ENCODE measurements around the gene IGF1R. TPM values are rescaled to one million over a fixed set of nuclear protein-coding genes. Genes with fewer than 3 reads are reported as not detected.

Gene IGF1R
- total and polyA plus RNA-seq, 4 experiments from 2014 or later, result 0.45 to 49.2 (median 25.1) TPM

- Mint-ChIP-seq H3K36me3 (no peaks in the 10 kb centered on the region), H3K9me3 (no peaks in the 10 kb centered on the region), H3K27ac (peak overlapping the region in 2 of 7 donors; percentile 4 to 60), H3K4me1 (peaks cover 4 to 33% (median 13%) of the 10 kb centered on the region in 4 donors), H3K27me3 (peaks cover 4 to 7% of the 10 kb centered on the region in 2 donors), H3K4me3 (no peak overlapping the region)
- H3K9me3 ChIP-seq (ENCODE audit: control insufficient read depth in 1 of 2, low read length in 2 of 2), result no peaks in the 10 kb centered on the region
- intact Hi-C loops (cut with micrococcal nuclease), result no loop called here
- H3K27ac ChIP-seq (ENCODE audit: low read depth, low read length), result no peak overlapping the region
- no peak overlapping the region for H3K4me3 ChIP-seq (ENCODE audit: low read length in 2 of 2)
- H3K36me3 ChIP-seq (ENCODE audit: insufficient read depth, low read length), result no peaks in the 10 kb centered on the region
- POLR2A ChIA-PET (ENCODE audit: partially characterized antibody), result interaction anchor here (1.1 to 1.2 kb wide), 2 partner anchors 24 to 142 kb away, joined by 3 read pairs; no protein-coding TSS in a partner anchor
- H3K4me1 ChIP-seq (ENCODE audit: insufficient read depth, low read length), result peaks cover 5% of the 10 kb centered on the region
- no peak for DNase-seq
- CTCF ChIA-PET (ENCODE audit: partially characterized antibody), result interaction anchor here (1.1 to 8.9 kb wide), 2 partner anchors 143 to 188 kb away, joined by 3 to 145 read pairs; no protein-coding TSS in a partner anchor
- no peaks in the 10 kb centered on the region for H3K27me3 ChIP-seq (ENCODE audit: insufficient read depth, low read length)
Measured at GRCh38 chr15:98663045-98663444, 14.7 kb downstream of the IGF1R start.

- no peaks in the 10 kb centered on the region for H3K9me3 ChIP-seq (ENCODE audit: control insufficient read depth in 1 of 2, low read length in 2 of 2)
- H3K4me1 Mint-ChIP-seq, result peaks cover 7 to 38% (median 15%) of the 10 kb centered on the region in 4 donors
- no peaks in the 10 kb centered on the region for H3K27me3 ChIP-seq (ENCODE audit: insufficient read depth, low read length)
- no peak for DNase-seq
- intact Hi-C loops (cut with micrococcal nuclease), result no loop called here
- no peaks in the 10 kb centered on the region for H3K9me3 Mint-ChIP-seq
- H3K36me3 Mint-ChIP-seq, result no peaks in the 10 kb centered on the region
- H3K27ac Mint-ChIP-seq, result no peak overlapping the region
- no peak overlapping the region for H3K4me3 Mint-ChIP-seq
- H3K27ac ChIP-seq (ENCODE audit: low read depth, low read length), result no peak overlapping the region
- CTCF ChIA-PET (ENCODE audit: partially characterized antibody), result interaction anchor here (8.9 kb wide), 1 partner anchor 143 kb away, joined by 145 read pairs; no protein-coding TSS in a partner anchor
- POLR2A ChIA-PET (ENCODE audit: partially characterized antibody), result interaction anchor here (1.1 kb wide), 1 partner anchor 23 kb away, joined by 3 read pairs; no protein-coding TSS in a partner anchor
- H3K27me3 Mint-ChIP-seq, result peaks cover 3 to 4% of the 10 kb centered on the region in 2 donors
- H3K4me3 ChIP-seq (ENCODE audit: low read length in 2 of 2), result no peak overlapping the region
- no peaks in the 10 kb centered on the region for H3K36me3 ChIP-seq (ENCODE audit: insufficient read depth, low read length)
- peaks cover 9% of the 10 kb centered on the region for H3K4me1 ChIP-seq (ENCODE audit: insufficient read depth, low read length)
Measured at GRCh38 chr15:98663606-98664005, 15.3 kb downstream of the IGF1R start.

- no peaks in the 10 kb centered on the region for H3K36me3 ChIP-seq (ENCODE audit: insufficient read depth, low read length)
- no peaks in the 10 kb centered on the region for H3K27me3 ChIP-seq (ENCODE audit: insufficient read depth, low read length)
- H3K27ac ChIP-seq (ENCODE audit: low read depth, low read length), result no peak overlapping the region
- Mint-ChIP-seq H3K27ac (no peak overlapping the region), H3K36me3 (no peaks in the 10 kb centered on the region), H3K9me3 (no peaks in the 10 kb centered on the region), H3K4me3 (peak overlapping the region in 1 of 8 donors; percentile 5), H3K27me3 (peaks cover 4 to 6% of the 10 kb centered on the region in 2 donors), H3K4me1 (peaks cover 7 to 61% (median 27%) of the 10 kb centered on the region in 4 donors)
- intact Hi-C loops (cut with micrococcal nuclease), result no loop called here
- DNase-seq, result no peak
- H3K4me3 ChIP-seq (ENCODE audit: low read length in 2 of 2), result no peak overlapping the region
- ChIA-PET POLR2A (ENCODE audit: partially characterized antibody) (no interaction called here), CTCF (ENCODE audit: partially characterized antibody) (no interaction called here)
- no peaks in the 10 kb centered on the region for H3K9me3 ChIP-seq (ENCODE audit: control insufficient read depth in 1 of 2, low read length in 2 of 2)
- peaks cover 13% of the 10 kb centered on the region for H3K4me1 ChIP-seq (ENCODE audit: insufficient read depth, low read length)
Measured at GRCh38 chr15:98666441-98666840, 18.1 kb downstream of the IGF1R start.

GRCh38 chr15:98666841-98667240, 18.5 kb downstream of the IGF1R start:
- Mint-ChIP-seq H3K4me1 (peaks cover 7 to 61% (median 27%) of the 10 kb centered on the region in 4 donors), H3K4me3 (no peak overlapping the region), H3K27me3 (peaks cover 4 to 6% of the 10 kb centered on the region in 2 donors), H3K36me3 (no peaks in the 10 kb centered on the region), H3K27ac (no peak overlapping the region), H3K9me3 (no peaks in the 10 kb centered on the region)
- Histone ChIP-seq H3K36me3 (ENCODE audit: insufficient read depth, low read length) (no peaks in the 10 kb centered on the region), H3K27me3 (ENCODE audit: insufficient read depth, low read length) (no peaks in the 10 kb centered on the region), H3K9me3 (ENCODE audit: control insufficient read depth in 1 of 2, low read length in 2 of 2) (no peaks in the 10 kb centered on the region), H3K27ac (ENCODE audit: low read depth, low read length) (no peak overlapping the region), H3K4me1 (ENCODE audit: insufficient read depth, low read length) (peaks cover 13% of the 10 kb centered on the region), H3K4me3 (ENCODE audit: low read length in 2 of 2) (no peak overlapping the region)
- ChIA-PET POLR2A (ENCODE audit: partially characterized antibody) (no interaction called here), CTCF (ENCODE audit: partially characterized antibody) (no interaction called here)
- DNase-seq, result no peak
- intact Hi-C loops (cut with micrococcal nuclease), result no loop called here

GRCh38 chr15:98667521-98668179, 19.3 kb downstream of the IGF1R start:
- H3K27me3 Mint-ChIP-seq, result peaks cover 4 to 6% of the 10 kb centered on the region in 2 donors
- H3K27ac ChIP-seq (ENCODE audit: low read depth, low read length), result no peak overlapping the region
- H3K27ac Mint-ChIP-seq, result no peak overlapping the region
- POLR2A ChIA-PET (ENCODE audit: partially characterized antibody), result interaction anchor here (1.0 kb wide), 1 partner anchor 17 kb away, joined by 3 read pairs; no protein-coding TSS in a partner anchor
- peaks cover 7 to 60% (median 26%) of the 10 kb centered on the region in 4 donors for H3K4me1 Mint-ChIP-seq
- no peaks in the 10 kb centered on the region for H3K27me3 ChIP-seq (ENCODE audit: insufficient read depth, low read length)
- peaks cover 13% of the 10 kb centered on the region for H3K4me1 ChIP-seq (ENCODE audit: insufficient read depth, low read length)
- no peak for DNase-seq
- no peaks in the 10 kb centered on the region for H3K36me3 Mint-ChIP-seq
- no peaks in the 10 kb centered on the region for H3K36me3 ChIP-seq (ENCODE audit: insufficient read depth, low read length)
- intact Hi-C loops (cut with micrococcal nuclease), result no loop called here
- CTCF ChIA-PET (ENCODE audit: partially characterized antibody), result no interaction called here
- no peak overlapping the region for H3K4me3 ChIP-seq (ENCODE audit: low read length in 2 of 2)
- H3K9me3 ChIP-seq (ENCODE audit: control insufficient read depth in 1 of 2, low read length in 2 of 2), result no peaks in the 10 kb centered on the region
- no peak overlapping the region for H3K4me3 Mint-ChIP-seq
- H3K9me3 Mint-ChIP-seq, result no peaks in the 10 kb centered on the region

- H3K27me3 Mint-ChIP-seq, result peaks cover 3 to 6% of the 10 kb centered on the region in 2 donors
- Histone ChIP-seq H3K9me3 (ENCODE audit: control insufficient read depth in 1 of 2, low read length in 2 of 2) (no peaks in the 10 kb centered on the region), H3K36me3 (ENCODE audit: insufficient read depth, low read length) (no peaks in the 10 kb centered on the region), H3K27ac (ENCODE audit: low read depth, low read length) (no peak overlapping the region), H3K4me3 (ENCODE audit: low read length in 2 of 2) (no peak overlapping the region), H3K4me1 (ENCODE audit: insufficient read depth, low read length) (peaks cover 13% of the 10 kb centered on the region), H3K27me3 (ENCODE audit: insufficient read depth, low read length) (no peaks in the 10 kb centered on the region)
- ChIA-PET POLR2A (ENCODE audit: partially characterized antibody) (interaction anchor here (0.6 to 1.0 kb wide), 2 partner anchors 18 to 94 kb away, joined by 3 to 4 read pairs; no protein-coding TSS in a partner anchor), CTCF (ENCODE audit: partially characterized antibody) (interaction anchor here (1.1 kb wide), 1 partner anchor 9 kb away, joined by 6 read pairs; no protein-coding TSS in a partner anchor)
- H3K4me1 Mint-ChIP-seq, result peaks cover 9 to 62% (median 28%) of the 10 kb centered on the region in 4 donors
- H3K27ac Mint-ChIP-seq, result peak overlapping the region in 2 of 7 donors; percentile 28 to 32
- H3K9me3 Mint-ChIP-seq, result no peaks in the 10 kb centered on the region
- DNase-seq, result no peak
- H3K36me3 Mint-ChIP-seq, result no peaks in the 10 kb centered on the region
- intact Hi-C loops (cut with micrococcal nuclease), result no loop called here
- H3K4me3 Mint-ChIP-seq, result peak overlapping the region in 5 of 8 donors; percentile 15 to 52 (median 27)
Measured at GRCh38 chr15:98668566-98669308, 20.4 kb downstream of the IGF1R start.

GRCh38 chr15:98669638-98670037, 21.3 kb downstream of the IGF1R start:
- no peaks in the 10 kb centered on the region for H3K9me3 Mint-ChIP-seq
- peaks cover 3 to 6% of the 10 kb centered on the region in 2 donors for H3K27me3 Mint-ChIP-seq
- no peak overlapping the region for H3K27ac ChIP-seq (ENCODE audit: low read depth, low read length)
- CTCF ChIA-PET (ENCODE audit: partially characterized antibody), result interaction anchor here (1.0 kb wide), 1 partner anchor 11 kb away, joined by 3 read pairs; no protein-coding TSS in a partner anchor
- H3K36me3 ChIP-seq (ENCODE audit: insufficient read depth, low read length), result no peaks in the 10 kb centered on the region
- H3K4me3 ChIP-seq (ENCODE audit: low read length in 2 of 2), result no peak overlapping the region
- no peaks in the 10 kb centered on the region for H3K36me3 Mint-ChIP-seq
- H3K4me3 Mint-ChIP-seq, result no peak overlapping the region
- H3K4me1 Mint-ChIP-seq, result peaks cover 9 to 58% (median 29%) of the 10 kb centered on the region in 4 donors
- no peak overlapping the region for H3K27ac Mint-ChIP-seq
- intact Hi-C loops (cut with micrococcal nuclease), result no loop called here
- no peaks in the 10 kb centered on the region for H3K9me3 ChIP-seq (ENCODE audit: control insufficient read depth in 1 of 2, low read length in 2 of 2)
- no peaks in the 10 kb centered on the region for H3K27me3 ChIP-seq (ENCODE audit: insufficient read depth, low read length)
- no peak for DNase-seq
- peaks cover 13% of the 10 kb centered on the region for H3K4me1 ChIP-seq (ENCODE audit: insufficient read depth, low read length)
- POLR2A ChIA-PET (ENCODE audit: partially characterized antibody), result no interaction called here
